GM21717 (cell line): ENCODE results near the gene ACSM4.
"Not testable (repeated sequence)": the region's sequence is repeated elsewhere in the genome, so short reads cannot be mapped to it uniquely, and the experiment has no call there.

Experiments used
- ATAC-seq: cut with Tn5 transposase; IDR thresholded peaks from one replicate; pipeline ENCODE4 v1.9.1; 2021; ENCODE audit warnings: mild to moderate bottlenecking, moderate library complexity; ENCODE audit not compliant: unreplicated experiment

ACSM4 gene

GRCh38 chr12:7303772-7304171 is at the start of gene ACSM4:
TSS of gene ACSM4 (plus strand) at chr12:7304072. CDS start at chr12:7304332, 260 bp downstream.
- ATAC-seq: no peak

DNA sequence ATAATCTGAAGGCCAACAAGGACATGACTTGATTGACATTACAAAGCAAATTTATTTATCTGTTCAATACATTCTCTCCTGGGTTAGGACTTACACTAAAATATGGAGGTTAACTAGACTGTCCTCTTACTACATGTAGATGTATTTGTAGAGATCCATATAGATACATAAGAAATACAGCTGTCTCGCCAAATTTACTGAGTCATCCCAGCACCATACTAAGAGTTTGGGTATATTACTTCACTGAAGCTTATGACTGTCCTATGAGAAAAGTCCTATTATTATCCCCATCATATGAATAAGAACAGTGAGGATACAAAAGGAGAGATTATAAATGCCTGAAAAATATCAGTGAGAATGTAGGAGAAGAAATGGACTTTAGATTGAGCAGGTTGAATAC is 44.8 kb upstream of the ACSM4 start:
- no peak for ATAC-seq

DNA sequence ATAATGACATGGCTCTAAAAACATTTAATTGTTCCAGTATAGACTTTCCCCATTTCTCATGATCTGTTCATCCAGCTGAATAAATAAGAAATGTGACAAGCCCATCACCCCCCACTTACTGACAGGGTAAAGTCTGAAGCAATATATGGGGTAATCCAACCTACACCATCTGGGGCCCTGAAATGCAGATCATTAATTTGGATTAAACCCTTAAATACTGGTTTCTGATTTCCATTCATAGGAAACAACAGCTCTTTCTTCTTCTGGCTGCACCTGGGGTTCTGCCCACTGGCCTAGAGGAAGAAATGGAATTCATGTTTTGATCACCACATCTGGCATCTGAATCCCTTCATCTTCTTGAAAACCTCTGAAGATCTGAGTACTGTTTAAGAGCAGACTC is 39.3 kb upstream of the ACSM4 start:
- no peak for ATAC-seq

DNA sequence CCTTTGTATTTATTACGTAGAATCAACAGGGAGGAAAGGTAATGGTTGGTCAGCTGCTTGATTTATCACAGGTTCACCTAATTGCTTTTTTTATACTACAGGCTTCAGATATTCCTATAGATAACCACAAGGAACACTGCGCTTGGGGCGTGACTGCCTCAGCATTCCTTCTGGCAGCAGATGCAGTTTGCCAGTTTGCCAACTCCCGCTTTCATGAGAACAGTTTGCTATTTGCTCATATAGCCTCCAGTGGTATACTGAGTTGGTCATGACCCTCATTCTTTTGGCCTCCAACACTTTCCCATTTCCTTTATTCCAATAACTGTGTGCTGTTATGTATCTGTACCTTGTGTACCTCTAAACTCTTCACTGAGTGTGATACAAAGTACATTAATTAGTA is 38.6 kb upstream of the ACSM4 start:
- no peak for ATAC-seq

- no peak for ATAC-seq
Measured at GRCh38 chr12:7269273-7269672, 34.6 kb upstream of the ACSM4 start.

- ATAC-seq: no peak
Measured at GRCh38 chr12:7271893-7272514, 31.9 kb upstream of the ACSM4 start.

DNA sequence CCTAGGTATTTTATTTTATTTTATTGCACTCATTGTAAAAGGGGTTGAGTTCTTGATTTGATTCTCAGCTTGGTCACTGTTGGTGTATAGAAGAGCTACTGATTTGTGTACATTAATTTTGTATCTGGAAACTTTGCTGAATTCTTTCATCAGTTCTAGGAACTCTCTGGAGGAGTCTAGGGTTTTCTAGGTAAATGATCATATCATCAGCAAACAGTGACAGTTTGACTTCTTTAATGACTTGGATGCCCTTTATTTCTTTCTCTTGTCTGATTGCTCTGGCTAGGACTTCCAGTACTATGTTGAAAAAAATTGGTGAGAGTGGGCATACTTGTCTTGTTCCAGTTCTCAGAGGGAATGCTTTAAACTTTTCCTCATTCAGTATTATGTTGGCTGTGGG is 28.4 kb upstream of the ACSM4 start:
- not testable (repeated sequence) for ATAC-seq

DNA sequence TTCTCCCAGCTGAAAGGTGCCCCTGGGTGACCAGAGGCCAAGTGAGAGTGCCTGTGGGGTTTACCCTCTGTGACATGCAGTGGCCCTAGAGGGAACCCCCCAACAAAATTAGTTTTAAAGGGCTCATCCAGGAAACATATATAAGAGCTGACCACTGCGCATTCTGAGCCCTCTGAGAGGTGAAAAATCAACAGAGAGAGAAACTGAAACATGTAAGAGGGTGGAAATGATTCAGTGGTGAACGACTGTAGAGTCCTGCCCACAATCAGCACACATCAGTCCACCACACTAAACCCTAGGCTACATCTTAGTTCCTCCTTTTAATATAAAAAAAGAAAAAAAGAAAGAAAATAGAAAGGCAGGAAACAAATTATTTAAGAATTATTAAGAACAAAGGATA is 21.0 kb upstream of the ACSM4 start:
- no peak for ATAC-seq

DNA sequence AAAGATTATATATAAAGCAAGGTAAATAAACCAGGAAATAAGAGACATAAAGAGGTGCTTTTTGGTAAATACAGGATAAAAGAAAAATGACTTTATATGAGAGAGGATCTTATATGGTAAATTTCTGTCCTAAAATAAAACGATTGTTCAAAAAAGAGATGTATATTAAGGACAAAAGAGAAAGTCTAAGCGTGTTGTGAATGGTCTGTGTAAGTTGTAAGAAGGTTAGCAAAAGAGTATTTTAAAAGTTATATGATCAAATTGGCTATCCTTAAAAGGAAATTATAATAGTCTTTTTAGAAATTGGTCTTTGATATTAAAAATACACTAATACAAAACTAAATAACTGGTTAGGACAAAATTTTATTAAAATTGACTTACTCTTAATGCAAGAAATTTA is 14.1 kb upstream of the ACSM4 start:
- no peak for ATAC-seq

DNA sequence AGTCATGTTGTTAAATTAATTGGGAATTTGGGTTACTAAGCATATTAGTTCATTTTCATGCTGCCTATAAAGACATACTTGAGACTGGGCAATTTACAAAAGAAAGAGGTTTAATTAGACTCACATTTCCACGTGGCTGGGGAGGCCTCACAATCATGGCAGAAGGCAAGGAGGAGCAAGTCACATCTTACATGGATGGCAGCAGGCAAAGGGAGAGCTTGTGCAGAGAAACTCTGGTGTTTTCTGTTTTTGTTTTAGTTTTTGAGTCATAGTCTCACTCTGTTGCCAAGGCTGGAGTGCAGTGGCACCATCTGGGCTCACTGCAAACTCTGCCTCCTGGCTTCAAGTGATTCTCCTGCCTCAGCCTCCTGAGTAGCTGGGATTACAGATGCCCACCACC is 13.3 kb upstream of the ACSM4 start:
- ATAC-seq: not testable (repeated sequence)

DNA sequence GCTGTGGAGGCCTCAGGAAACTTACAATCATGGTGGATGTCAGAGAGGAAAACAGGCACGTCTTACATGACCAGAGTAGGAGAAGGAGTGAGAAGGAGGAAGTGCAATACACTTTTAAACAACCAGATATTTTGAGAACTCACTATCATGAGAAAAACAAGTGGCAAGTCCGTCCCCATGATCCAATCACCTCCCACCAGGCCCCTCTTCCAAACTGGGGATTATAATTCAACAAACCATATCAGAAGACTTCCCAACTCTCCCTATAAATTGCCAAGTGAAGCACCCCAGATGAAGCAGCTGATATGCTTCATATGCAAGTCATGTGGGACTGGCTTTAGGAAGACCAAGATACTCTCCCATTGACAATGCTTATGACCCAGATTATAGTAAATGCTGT is 11.6 kb upstream of the ACSM4 start:
- no peak for ATAC-seq

DNA sequence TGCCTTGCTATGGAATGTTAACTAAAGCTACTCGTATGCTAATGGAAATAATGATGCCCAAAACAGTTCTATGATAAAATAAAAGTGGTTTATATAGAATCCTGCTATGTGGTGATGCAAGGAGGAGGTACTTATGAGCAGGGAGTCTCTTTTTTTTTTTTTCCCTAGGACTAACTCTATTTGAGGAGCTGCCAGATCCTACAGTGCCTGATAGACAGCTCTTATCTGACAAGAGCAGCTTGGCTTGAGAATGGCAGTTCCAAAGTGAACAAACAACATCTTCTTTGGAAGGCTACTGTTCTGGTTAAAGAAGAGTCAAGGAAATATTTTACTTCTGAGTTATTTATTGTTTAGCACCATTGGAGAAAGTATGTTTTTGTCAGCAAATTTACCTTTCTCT is 10.2 kb upstream of the ACSM4 start:
- no peak for ATAC-seq

- no peak for ATAC-seq
Measured at GRCh38 chr12:7295529-7295928, 8.3 kb upstream of the ACSM4 start.

DNA sequence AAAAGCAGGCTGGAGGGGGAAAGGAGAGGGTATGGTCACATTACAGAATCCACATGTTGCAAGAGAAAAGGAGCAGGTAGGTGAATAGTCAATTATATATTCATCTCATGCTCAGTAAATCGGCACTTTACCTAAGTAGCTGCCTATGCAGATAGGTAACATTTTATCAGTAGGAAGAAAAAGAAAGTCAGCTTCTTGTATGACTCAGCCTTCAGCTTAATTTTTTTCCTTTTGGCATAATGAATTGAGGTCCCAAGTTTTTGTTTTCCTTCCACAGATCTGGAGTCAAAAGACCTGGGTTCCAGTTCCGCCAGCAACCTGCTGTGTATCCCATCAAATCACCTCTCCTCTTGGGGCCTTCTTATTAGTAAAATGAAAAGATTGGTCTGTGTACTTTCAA is 6.0 kb upstream of the ACSM4 start:
- ATAC-seq: no peak

- ATAC-seq: no peak
Measured at GRCh38 chr12:7302266-7302986, 1.4 kb upstream of the ACSM4 start.

DNA sequence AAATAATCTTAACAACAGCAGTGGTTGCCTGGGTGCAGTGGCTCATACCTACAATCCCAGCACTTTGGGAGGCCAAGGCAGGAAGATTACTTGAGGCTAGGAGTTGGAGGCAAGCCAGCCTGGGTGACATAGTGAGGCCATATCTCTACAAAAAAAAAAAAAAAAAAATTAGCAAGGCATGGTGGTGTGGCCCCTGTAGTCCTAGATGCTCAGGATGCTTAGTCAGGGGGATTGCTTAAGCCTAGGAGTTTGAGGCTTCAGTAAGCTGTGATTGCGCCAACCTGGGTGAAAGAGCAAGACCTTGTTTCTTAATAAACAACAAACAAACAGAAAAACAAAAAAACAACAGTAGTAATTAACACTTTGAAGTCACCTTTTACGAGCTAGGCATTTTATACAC is 642 bp upstream of the ACSM4 start:
- ATAC-seq: no peak

DNA sequence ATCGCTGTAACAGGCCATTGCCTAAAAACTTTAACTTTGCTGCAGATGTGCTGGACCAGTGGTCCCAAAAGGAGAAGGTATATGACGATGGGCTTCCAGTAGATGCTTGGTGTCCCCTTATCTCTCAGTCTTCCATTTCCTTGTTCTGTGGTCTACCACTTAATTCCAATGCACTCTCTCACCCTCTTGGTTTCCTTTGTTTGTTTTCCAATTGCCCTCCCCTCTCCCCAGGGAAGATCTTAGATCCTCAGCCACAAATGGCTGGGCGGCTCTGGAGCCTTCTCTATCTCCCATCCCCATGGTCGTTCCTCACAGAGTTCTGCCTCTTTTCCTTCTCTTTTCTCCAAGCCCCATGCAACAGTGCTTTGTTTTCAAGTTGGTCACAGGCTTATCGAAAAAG is 584 bp downstream of the ACSM4 start:
- no peak for ATAC-seq

- no peak for ATAC-seq
Measured at GRCh38 chr12:7310070-7310469, 6.2 kb downstream of the ACSM4 start.

- ATAC-seq: no peak
Measured at GRCh38 chr12:7319930-7320329, 16.1 kb downstream of the ACSM4 start.

DNA sequence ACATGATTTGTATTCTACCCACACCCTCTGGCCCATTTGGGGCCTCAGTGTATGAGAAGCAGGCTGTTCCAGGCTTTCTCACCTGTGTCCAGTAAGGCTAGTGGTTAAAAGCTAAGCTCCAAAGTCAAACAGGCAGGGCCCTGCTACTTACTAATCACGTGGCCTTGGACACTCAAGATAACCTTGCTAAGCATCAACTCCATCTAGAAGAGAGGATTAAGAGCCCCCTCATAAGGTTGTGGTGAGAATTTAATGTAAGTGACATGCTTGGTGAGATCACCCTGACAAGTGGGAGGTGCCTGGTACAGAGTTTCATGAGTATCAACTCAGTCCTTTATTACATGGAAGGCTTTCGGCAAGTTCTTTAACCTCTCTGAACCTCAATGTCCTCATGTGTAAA is 17.8 kb downstream of the ACSM4 start:
- no peak for ATAC-seq

GRCh38 chr12:7322599-7322998 is 18.7 kb downstream of the ACSM4 start:
- no peak for ATAC-seq

DNA sequence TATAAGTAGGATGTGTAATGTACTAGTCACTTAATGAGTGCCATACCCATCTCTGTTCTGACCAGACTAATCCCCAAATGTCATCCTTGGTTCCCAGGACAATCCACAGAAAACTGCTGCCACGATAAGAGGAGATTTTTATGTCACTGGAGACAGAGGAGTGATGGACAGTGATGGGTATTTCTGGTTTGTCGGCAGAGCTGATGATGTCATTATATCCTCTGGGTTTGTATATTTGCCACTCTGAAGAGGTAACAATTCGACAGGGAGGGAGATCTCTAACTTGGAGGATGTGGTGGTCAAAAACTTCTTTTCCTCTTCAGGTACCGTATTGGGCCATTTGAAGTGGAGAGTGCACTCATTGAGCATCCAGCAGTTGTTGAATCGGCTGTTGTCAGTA is 20.3 kb downstream of the ACSM4 start:
- ATAC-seq: no peak

DNA sequence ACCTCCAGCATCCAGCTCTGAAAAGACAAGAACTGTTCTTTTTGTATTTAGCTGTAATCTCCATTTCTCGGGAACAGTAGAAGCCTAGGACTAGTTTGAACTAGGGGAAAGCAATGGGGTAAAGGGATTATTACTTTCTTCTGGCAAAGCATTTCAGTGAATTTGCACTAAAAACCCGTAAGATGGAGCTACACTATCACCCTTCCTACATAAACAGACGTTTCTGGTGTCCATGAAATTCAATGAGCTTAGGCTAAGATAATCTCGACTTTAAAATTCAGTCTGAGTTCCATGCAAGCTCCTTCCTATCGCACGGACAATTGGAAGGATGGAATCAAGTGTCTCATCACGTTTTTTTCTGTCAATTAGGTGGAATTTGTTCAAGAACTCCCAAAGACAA is 24.0 kb downstream of the ACSM4 start:
- no peak for ATAC-seq
